Liver (tissue), 9 donors: Measurements from ENCODE around the gene SMCO4. TPM values are rescaled to one million over a fixed set of nuclear protein-coding genes. Genes with fewer than 3 reads are reported as not detected.

Source experiments
- DNase-seq: peaks from one replicate; pipeline ENCODE4 v3.0.0-alpha.2; 2017; ENCODE audit warnings: low spot score
- H3K27ac ChIP-seq, 2 donors: one replicate each; pipeline ENCODE4 v1.7.0; 2013; ENCODE audit warnings: inconsistent platforms in 2 of 2, low read length in 2 of 2, control low read depth in 1 of 2, low read depth in 1 of 2, mild to moderate bottlenecking in 1 of 2
- H3K27me3 ChIP-seq, 4 donors: one replicate each; pipeline versions ENCODE4 v1.6.1 to v1.7.0; 2013; ENCODE audit warnings: low read length in 3 of 4, inconsistent platforms in 1 of 4, mild to moderate bottlenecking in 1 of 4, moderate library complexity in 1 of 4; ENCODE audit not compliant: control insufficient read depth in 4 of 4, insufficient read depth in 4 of 4
- H3K36me3 ChIP-seq, 4 donors: one replicate each; pipeline versions ENCODE4 v1.6.1 to v1.7.0; 2013; ENCODE audit warnings: low read length in 3 of 4, mild to moderate bottlenecking in 3 of 4, low read depth in 1 of 4, moderate library complexity in 1 of 4; ENCODE audit not compliant: control insufficient read depth in 4 of 4, insufficient read depth in 3 of 4
- H3K4me1 ChIP-seq, 4 donors: one replicate each; pipeline versions ENCODE4 v1.6.1 to v1.7.0; 2013; ENCODE audit warnings: low read length in 3 of 4, mild to moderate bottlenecking in 3 of 4, moderate library complexity in 1 of 4; ENCODE audit not compliant: control insufficient read depth in 4 of 4, insufficient read depth in 4 of 4
- H3K4me3 ChIP-seq, 3 donors: one replicate each; pipeline versions ENCODE4 v1.6.1 to v1.7.0; 2013; ENCODE audit warnings: low read length in 3 of 3, control low read depth in 1 of 3, low read depth in 1 of 3, mild to moderate bottlenecking in 1 of 3
- H3K9ac ChIP-seq, 2 donors: one replicate each; pipeline ENCODE4 v1.7.0; 2013; ENCODE audit warnings: low read length in 2 of 2, mild to moderate bottlenecking in 2 of 2, moderate library complexity in 2 of 2, control low read depth in 1 of 2, low read depth in 1 of 2
- H3K9me3 ChIP-seq, 4 donors: one replicate each; pipeline versions ENCODE4 v1.6.1 to v1.7.0; 2013; ENCODE audit warnings: low read length in 3 of 4; ENCODE audit not compliant: control insufficient read depth in 4 of 4
- EGR1 ChIP-seq, 2 donors: IDR thresholded peaks; 2 replicates each; pipeline ENCODE4 v1.6.1; 2016 to 2018; ENCODE audit warnings: antibody characterized with exemption in 2 of 2, low read depth in 2 of 2
- FOXA1 ChIP-seq: IDR thresholded peaks from 2 replicates; pipeline ENCODE4 v1.6.1; 2016; ENCODE audit warnings: antibody characterized with exemption
- FOXA2 ChIP-seq: IDR thresholded peaks from 2 replicates; pipeline ENCODE4 v1.6.1; 2016; ENCODE audit warnings: antibody characterized with exemption
- GABPA ChIP-seq, 2 donors: IDR thresholded peaks in 1 of 2; conservative IDR thresholded peaks in 1 of 2; 2 replicates each; pipeline ENCODE4 v1.6.1; 2016; ENCODE audit warnings: antibody characterized with exemption in 2 of 2, mild to moderate bottlenecking in 1 of 2, moderate library complexity in 1 of 2
- HNF4A ChIP-seq, 2 donors: conservative IDR thresholded peaks; 2 replicates each; pipeline ENCODE4 v1.6.1; 2016; ENCODE audit warnings: antibody characterized with exemption in 2 of 2, mild to moderate bottlenecking in 2 of 2
- HNF4G ChIP-seq: IDR thresholded peaks from 2 replicates; pipeline ENCODE4 v1.6.1; 2016; ENCODE audit warnings: antibody characterized with exemption
- JUND ChIP-seq, 2 donors: IDR thresholded peaks; 2 replicates each; pipeline ENCODE4 v1.6.1; 2016; ENCODE audit warnings: antibody characterized with exemption in 2 of 2
- NR2F2 ChIP-seq: IDR thresholded peaks from 2 replicates; pipeline ENCODE4 v1.6.1; 2016; ENCODE audit warnings: antibody characterized with exemption
- RAD21 ChIP-seq, 2 donors: IDR thresholded peaks; 2 replicates each; pipeline ENCODE4 v1.6.1; 2016; ENCODE audit warnings: antibody characterized with exemption in 2 of 2, mild to moderate bottlenecking in 2 of 2
- RXRA ChIP-seq, 2 donors: IDR thresholded peaks; 2 replicates each; pipeline ENCODE4 v1.6.1; 2017 to 2018; ENCODE audit warnings: antibody characterized with exemption in 2 of 2, mild to moderate bottlenecking in 1 of 2
- SP1 ChIP-seq: IDR thresholded peaks from 2 replicates; pipeline ENCODE4 v1.6.1; 2018; ENCODE audit warnings: antibody characterized with exemption, mild to moderate bottlenecking
- TAF1 ChIP-seq: conservative IDR thresholded peaks from 2 replicates; pipeline ENCODE4 v1.6.1; 2016; ENCODE audit warnings: antibody characterized with exemption, mild to moderate bottlenecking
- YY1 ChIP-seq: IDR thresholded peaks from 2 replicates; pipeline ENCODE4 v1.6.1; 2016; ENCODE audit warnings: antibody characterized with exemption, mild to moderate bottlenecking
- polyA plus RNA-seq, 2 donors: library from polyadenylated mRNA; stranded (reverse) in 1 of 2; unstranded in 1 of 2; fragments of 200-250 nt in 1 of 2; fragments of >200 nt in 1 of 2; fragmentation: Nextera tagmentation in 1 of 2; extraction: Ambion mirVana in 1 of 2; gene quantifications; one replicate each; pipeline versions ENCODE4 v1.2.1 to v1.2.3, GENCODE V29; 2013 to 2015
- total RNA-seq, 2 donors: library from RNA; depleted of rRNA; stranded (reverse); fragments of >200 nt; gene quantifications; one replicate each; pipeline ENCODE4 v1.2.3, GENCODE V29; 2014
- TF ChIP-seq, protein P1 (sequence below): IDR thresholded peaks from 2 replicates; pipeline ENCODE4 v1.6.1; 2016; ENCODE audit warnings: antibody characterized with exemption, mild to moderate bottlenecking
- TF ChIP-seq, protein P2 (sequence below): IDR thresholded peaks from 2 replicates; pipeline ENCODE4 v1.6.1; 2016; ENCODE audit warnings: antibody characterized with exemption
- TF ChIP-seq, protein P3 (sequence below): IDR thresholded peaks from 2 replicates; pipeline ENCODE4 v1.6.1; 2016; ENCODE audit warnings: antibody characterized with exemption
- TF ChIP-seq, protein P4 (sequence below): IDR thresholded peaks from 2 replicates; pipeline ENCODE4 v1.6.1; 2016; ENCODE audit warnings: antibody characterized with exemption
- TF ChIP-seq, protein P5 (sequence below): fragments of 150-350 bp; IDR thresholded peaks from 2 replicates; pipeline ENCODE4 v1.5.1; 2017; ENCODE audit warnings: improper control_type of control experiment, low read depth, low read length; ENCODE audit not compliant: missing input control
- donor health status: healthy.
- donor health status: healthy.
- donor health status: healthy.
- donor health status: healthy.
- donor health status: healthy.

Gene SMCO4
- total and polyA plus RNA-seq, 4 donors = 21.2 to 98.8 (median 47.9) TPM

DNA sequence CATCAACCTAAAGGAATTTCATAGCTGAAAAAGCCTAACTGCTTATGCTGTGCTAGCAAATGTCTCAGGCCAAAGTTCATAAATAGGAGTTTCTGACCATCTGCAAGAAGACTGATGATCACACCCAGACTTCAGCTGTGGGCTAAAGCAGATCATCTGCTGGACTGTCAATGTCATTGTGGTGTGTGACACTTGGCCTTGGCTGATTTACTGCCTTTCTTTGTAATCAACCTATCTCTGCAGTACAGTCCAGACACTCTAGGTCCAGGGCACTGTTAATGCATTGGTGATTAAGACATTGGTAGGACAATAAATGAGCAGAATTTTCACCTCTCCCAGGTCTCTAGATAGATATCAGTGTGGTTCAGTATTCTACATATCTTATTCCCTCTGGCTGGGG, 40.3 kb upstream of the SMCO4 start:
- H3K9ac ChIP-seq = no peak overlapping the region
- no peaks in the 10 kb centered on the region for H3K4me1 ChIP-seq
- H3K27me3 ChIP-seq = no peaks in the 10 kb centered on the region
- no peak for DNase-seq
- H3K9me3 ChIP-seq = no peaks in the 10 kb centered on the region
- H3K36me3 ChIP-seq = no peaks in the 10 kb centered on the region
- TF ChIP-seq EGR1 (IDR thresholded peaks at IDR 0.05; ENCODE audit: low read depth in 2 of 2) (no peak), HNF4G (no peak), TAF1 (no peak), SP1 (no peak), GABPA (IDR thresholded peaks at IDR 0.05 in 1 of 2, conservative IDR thresholded peaks at IDR 0.05 in 1 of 2) (no peak), FOXA2 (no peak), FOXA1 (no peak), HNF4A (conservative IDR thresholded peaks at IDR 0.05) (no peak), NR2F2 (no peak), RXRA (IDR thresholded peaks at IDR 0.05) (no peak), JUND (IDR thresholded peaks at IDR 0.05) (no peak), YY1 (no peak), RAD21 (IDR thresholded peaks at IDR 0.05) (no peak)
- TF ChIP-seq, protein P1, sequence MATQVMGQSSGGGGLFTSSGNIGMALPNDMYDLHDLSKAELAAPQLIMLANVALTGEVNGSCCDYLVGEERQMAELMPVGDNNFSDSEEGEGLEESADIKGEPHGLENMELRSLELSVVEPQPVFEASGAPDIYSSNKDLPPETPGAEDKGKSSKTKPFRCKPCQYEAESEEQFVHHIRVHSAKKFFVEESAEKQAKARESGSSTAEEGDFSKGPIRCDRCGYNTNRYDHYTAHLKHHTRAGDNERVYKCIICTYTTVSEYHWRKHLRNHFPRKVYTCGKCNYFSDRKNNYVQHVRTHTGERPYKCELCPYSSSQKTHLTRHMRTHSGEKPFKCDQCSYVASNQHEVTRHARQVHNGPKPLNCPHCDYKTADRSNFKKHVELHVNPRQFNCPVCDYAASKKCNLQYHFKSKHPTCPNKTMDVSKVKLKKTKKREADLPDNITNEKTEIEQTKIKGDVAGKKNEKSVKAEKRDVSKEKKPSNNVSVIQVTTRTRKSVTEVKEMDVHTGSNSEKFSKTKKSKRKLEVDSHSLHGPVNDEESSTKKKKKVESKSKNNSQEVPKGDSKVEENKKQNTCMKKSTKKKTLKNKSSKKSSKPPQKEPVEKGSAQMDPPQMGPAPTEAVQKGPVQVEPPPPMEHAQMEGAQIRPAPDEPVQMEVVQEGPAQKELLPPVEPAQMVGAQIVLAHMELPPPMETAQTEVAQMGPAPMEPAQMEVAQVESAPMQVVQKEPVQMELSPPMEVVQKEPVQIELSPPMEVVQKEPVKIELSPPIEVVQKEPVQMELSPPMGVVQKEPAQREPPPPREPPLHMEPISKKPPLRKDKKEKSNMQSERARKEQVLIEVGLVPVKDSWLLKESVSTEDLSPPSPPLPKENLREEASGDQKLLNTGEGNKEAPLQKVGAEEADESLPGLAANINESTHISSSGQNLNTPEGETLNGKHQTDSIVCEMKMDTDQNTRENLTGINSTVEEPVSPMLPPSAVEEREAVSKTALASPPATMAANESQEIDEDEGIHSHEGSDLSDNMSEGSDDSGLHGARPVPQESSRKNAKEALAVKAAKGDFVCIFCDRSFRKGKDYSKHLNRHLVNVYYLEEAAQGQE = no peak
- TF ChIP-seq, protein P2, sequence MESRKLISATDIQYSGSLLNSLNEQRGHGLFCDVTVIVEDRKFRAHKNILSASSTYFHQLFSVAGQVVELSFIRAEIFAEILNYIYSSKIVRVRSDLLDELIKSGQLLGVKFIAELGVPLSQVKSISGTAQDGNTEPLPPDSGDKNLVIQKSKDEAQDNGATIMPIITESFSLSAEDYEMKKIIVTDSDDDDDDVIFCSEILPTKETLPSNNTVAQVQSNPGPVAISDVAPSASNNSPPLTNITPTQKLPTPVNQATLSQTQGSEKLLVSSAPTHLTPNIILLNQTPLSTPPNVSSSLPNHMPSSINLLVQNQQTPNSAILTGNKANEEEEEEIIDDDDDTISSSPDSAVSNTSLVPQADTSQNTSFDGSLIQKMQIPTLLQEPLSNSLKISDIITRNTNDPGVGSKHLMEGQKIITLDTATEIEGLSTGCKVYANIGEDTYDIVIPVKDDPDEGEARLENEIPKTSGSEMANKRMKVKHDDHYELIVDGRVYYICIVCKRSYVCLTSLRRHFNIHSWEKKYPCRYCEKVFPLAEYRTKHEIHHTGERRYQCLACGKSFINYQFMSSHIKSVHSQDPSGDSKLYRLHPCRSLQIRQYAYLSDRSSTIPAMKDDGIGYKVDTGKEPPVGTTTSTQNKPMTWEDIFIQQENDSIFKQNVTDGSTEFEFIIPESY = no peak
- TF ChIP-seq, protein P3, sequence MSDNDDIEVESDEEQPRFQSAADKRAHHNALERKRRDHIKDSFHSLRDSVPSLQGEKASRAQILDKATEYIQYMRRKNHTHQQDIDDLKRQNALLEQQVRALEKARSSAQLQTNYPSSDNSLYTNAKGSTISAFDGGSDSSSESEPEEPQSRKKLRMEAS = no peak
- TF ChIP-seq, protein P4, sequence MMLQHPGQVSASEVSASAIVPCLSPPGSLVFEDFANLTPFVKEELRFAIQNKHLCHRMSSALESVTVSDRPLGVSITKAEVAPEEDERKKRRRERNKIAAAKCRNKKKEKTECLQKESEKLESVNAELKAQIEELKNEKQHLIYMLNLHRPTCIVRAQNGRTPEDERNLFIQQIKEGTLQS = no peak
- TF ChIP-seq, protein P5, sequence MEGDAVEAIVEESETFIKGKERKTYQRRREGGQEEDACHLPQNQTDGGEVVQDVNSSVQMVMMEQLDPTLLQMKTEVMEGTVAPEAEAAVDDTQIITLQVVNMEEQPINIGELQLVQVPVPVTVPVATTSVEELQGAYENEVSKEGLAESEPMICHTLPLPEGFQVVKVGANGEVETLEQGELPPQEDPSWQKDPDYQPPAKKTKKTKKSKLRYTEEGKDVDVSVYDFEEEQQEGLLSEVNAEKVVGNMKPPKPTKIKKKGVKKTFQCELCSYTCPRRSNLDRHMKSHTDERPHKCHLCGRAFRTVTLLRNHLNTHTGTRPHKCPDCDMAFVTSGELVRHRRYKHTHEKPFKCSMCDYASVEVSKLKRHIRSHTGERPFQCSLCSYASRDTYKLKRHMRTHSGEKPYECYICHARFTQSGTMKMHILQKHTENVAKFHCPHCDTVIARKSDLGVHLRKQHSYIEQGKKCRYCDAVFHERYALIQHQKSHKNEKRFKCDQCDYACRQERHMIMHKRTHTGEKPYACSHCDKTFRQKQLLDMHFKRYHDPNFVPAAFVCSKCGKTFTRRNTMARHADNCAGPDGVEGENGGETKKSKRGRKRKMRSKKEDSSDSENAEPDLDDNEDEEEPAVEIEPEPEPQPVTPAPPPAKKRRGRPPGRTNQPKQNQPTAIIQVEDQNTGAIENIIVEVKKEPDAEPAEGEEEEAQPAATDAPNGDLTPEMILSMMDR = no peak
- no peak overlapping the region for H3K4me3 ChIP-seq
- H3K27ac ChIP-seq = no peak overlapping the region
